Gastroesophageal sphincter (tissue), 4 donors: ENCODE results near the gene XG. TPM values are rescaled to one million over a fixed set of nuclear protein-coding genes. Genes with fewer than 3 reads are reported as not detected.
"Not testable (repeated sequence)": the region's sequence is repeated elsewhere in the genome, so short reads cannot be mapped to it uniquely, and the experiment has no call there.

Experiments used
- ATAC-seq: fragments of 150-250 bp; one replicate; pipeline ENCODE4 v1.9.1; 2016; ENCODE audit warnings: mild to moderate bottlenecking, moderate library complexity
- H3K27ac ChIP-seq, 4 donors: fragments of 200-600 bp; sonication (generic) in 3 of 4; 1 replicate in 3 of 4; 2 replicates in 1 of 4; pipeline ENCODE4 v1.5.1; 2016 to 2019
- H3K27me3 ChIP-seq: fragments of 200-600 bp; sonication (generic); one replicate; pipeline ENCODE4 v1.5.1; 2019
- H3K36me3 ChIP-seq, 2 donors: fragments of 200-600 bp; sonication (generic); one replicate each; pipeline ENCODE4 v1.5.1; 2019; ENCODE audit warnings: control low read depth in 1 of 2
- H3K4me1 ChIP-seq, 3 donors: fragments of 200-600 bp; sonication (generic); 1 replicate in 2 of 3; 2 replicates in 1 of 3; pipeline ENCODE4 v1.5.1; 2016 to 2019; ENCODE audit warnings: control low read depth in 2 of 3
- H3K4me3 ChIP-seq, 2 donors: fragments of 200-600 bp; sonication (generic); one replicate each; pipeline ENCODE4 v1.5.1; 2019; ENCODE audit warnings: mild to moderate bottlenecking in 1 of 2, moderate library complexity in 1 of 2
- H3K9me3 ChIP-seq, 3 donors: fragments of 200-600 bp; sonication (generic); one replicate each; pipeline ENCODE4 v1.5.1; 2017 to 2019; ENCODE audit warnings: control low read depth in 2 of 3
- CTCF ChIP-seq, 4 experiments: fragments of 200-600 bp in 2 of 4; fragments of 450-650 bp in 2 of 4; sonication (generic) in 1 of 4; IDR thresholded peaks; one replicate each; pipeline ENCODE4 v1.5.1; 2017 to 2019; ENCODE audit warnings: antibody characterized with exemption in 4 of 4, mild to moderate bottlenecking in 2 of 4, moderate library complexity in 2 of 4
- EP300 ChIP-seq: sonication (generic); formaldehyde crosslinking; IDR thresholded peaks from one replicate; pipeline ENCODE4 v1.6.1; 2017; ENCODE audit warnings: antibody characterized with exemption, mild to moderate bottlenecking
- POLR2A ChIP-seq, 2 donors: fragments of 450-650 bp; IDR thresholded peaks; one replicate each; pipeline ENCODE4 v1.6.1; 2017; ENCODE audit warnings: antibody characterized with exemption in 2 of 2, mild to moderate bottlenecking in 2 of 2, moderate library complexity in 1 of 2
- POLR2AphosphoS5 ChIP-seq: sonication (generic); formaldehyde crosslinking; IDR thresholded peaks from one replicate; pipeline ENCODE4 v1.6.1; 2017; ENCODE audit warnings: antibody characterized with exemption
- WGBS, 2 donors: methylation state at CpG; one replicate each; pipeline ENCODE4 v1.1.5; 2018; ENCODE audit warnings: low coverage in 1 of 2; 5-methylcytosine and 5-hydroxymethylcytosine counted together
- total RNA-seq, 4 donors: library from RNA; depleted of rRNA; stranded (reverse); fragments of >200 nt; gene quantifications; one replicate each; pipeline ENCODE4 v1.1.0, GENCODE V29; 2016

Gene XG
- total RNA-seq, 4 donors from 2014 or later = 0.19 to 0.67 (median 0.47) TPM; not detected in 1

- no peak overlapping the region for H3K27ac ChIP-seq
- H3K36me3 ChIP-seq = no peaks in the 10 kb centered on the region
- no peak for ATAC-seq
- no CpG with 5 or more reads among the region's 1 CpG for WGBS, 2 donors
- TF ChIP-seq EP300 (no peak), POLR2A (IDR thresholded peaks at IDR 0.05) (no peak), CTCF (IDR thresholded peaks at IDR 0.05) (no peak), POLR2AphosphoS5 (no peak)
- H3K4me1 ChIP-seq = no peaks in the 10 kb centered on the region
- no peak overlapping the region for H3K4me3 ChIP-seq
- no peaks in the 10 kb centered on the region for H3K9me3 ChIP-seq
- H3K27me3 ChIP-seq = no peaks in the 10 kb centered on the region
Observed at GRCh38 chrX:2769615-2770014, 17.8 kb downstream of the XG start.

- ATAC-seq, H3K27me3 ChIP-seq, H3K9me3 ChIP-seq, H3K36me3 ChIP-seq, H3K4me1 ChIP-seq, H3K27ac ChIP-seq, H3K4me3 ChIP-seq: not testable (repeated sequence)
- 53 to 73% methylated on average over 4 to 8 of the region's 10 CpGs for WGBS, 2 donors
Observed at GRCh38 chrX:2773166-2774055, 21.6 kb downstream of the XG start.

- no peaks in the 10 kb centered on the region for H3K4me1 ChIP-seq
- no peaks in the 10 kb centered on the region for H3K36me3 ChIP-seq
- peaks cover 10% of the 10 kb centered on the region for H3K27me3 ChIP-seq
- 77 to 88% methylated on average over 5 of the region's 5 CpGs for WGBS, 2 donors
- H3K4me3 ChIP-seq = no peak overlapping the region
- no peak for ATAC-seq
- no peak overlapping the region for H3K27ac ChIP-seq
- H3K9me3 ChIP-seq = no peaks in the 10 kb centered on the region
- TF ChIP-seq POLR2AphosphoS5 = no peak
- no peak for TF ChIP-seq EP300
- TF ChIP-seq CTCF (IDR thresholded peaks at IDR 0.05) = no peak
- no peak for TF ChIP-seq POLR2A (IDR thresholded peaks at IDR 0.05)
Observed at GRCh38 chrX:2774057-2774456, 22.2 kb downstream of the XG start.

- Histone ChIP-seq H3K4me1 (no peaks in the 10 kb centered on the region), H3K9me3 (no peaks in the 10 kb centered on the region), H3K4me3 (no peak overlapping the region), H3K27ac (no peak overlapping the region), H3K27me3 (peaks cover 10% of the 10 kb centered on the region), H3K36me3 (no peaks in the 10 kb centered on the region)
- no peak for ATAC-seq
- TF ChIP-seq POLR2A (IDR thresholded peaks at IDR 0.05) = no peak
- no peak for TF ChIP-seq POLR2AphosphoS5
- TF ChIP-seq EP300 = no peak
- no peak for TF ChIP-seq CTCF (IDR thresholded peaks at IDR 0.05)
- 87 to 97% methylated on average over 3 of the region's 3 CpGs for WGBS, 2 donors
Observed at GRCh38 chrX:2774776-2775175, 22.9 kb downstream of the XG start.

- H3K4me3 ChIP-seq, ATAC-seq, H3K4me1 ChIP-seq, H3K36me3 ChIP-seq, H3K9me3 ChIP-seq, H3K27ac ChIP-seq, H3K27me3 ChIP-seq: not testable (repeated sequence)
- WGBS, 2 donors = 62 to 65% methylated on average over 6 to 8 of the region's 12 CpGs
Observed at GRCh38 chrX:2780472-2781225, 28.8 kb downstream of the XG start.

GRCh38 chrX:2781226-2781571, 29.4 kb downstream of the XG start:
- H3K4me1 ChIP-seq = no peaks in the 10 kb centered on the region
- no peak overlapping the region for H3K4me3 ChIP-seq
- WGBS, 2 donors = no CpG with 5 or more reads among the region's 1 CpG
- no peaks in the 10 kb centered on the region for H3K36me3 ChIP-seq
- H3K9me3 ChIP-seq = no peaks in the 10 kb centered on the region
- TF ChIP-seq POLR2A (IDR thresholded peaks at IDR 0.05) (no peak), CTCF (IDR thresholded peaks at IDR 0.05) (no peak), EP300 (no peak), POLR2AphosphoS5 (no peak)
- peaks cover 3% of the 10 kb centered on the region for H3K27me3 ChIP-seq
- no peak for ATAC-seq
- no peak overlapping the region for H3K27ac ChIP-seq
